OCI-LY7 (cell line): ENCODE results near the gene NR2E1. TPM values are rescaled to one million over a fixed set of nuclear protein-coding genes. Genes with fewer than 3 reads are reported as not detected.

Source experiments
- BruUV-seq: library from RNA; stranded (reverse); fragments of 400-500 nt; replicated peaks from 2 replicates; lab custom pipeline; 2021; lab: Mats Ljungman, UMichigan
- CTCF ChIA-PET: fragments of 300-600 bp; sonication (Branson Sonifier 250); formaldehyde crosslinking; loops from one replicate; lab custom pipeline; 2022; ENCODE audit warnings: antibody characterized with exemption; ENCODE audit not compliant: unreplicated experiment; lab: Charles Lee
- POLR2A ChIA-PET: fragments of 300-600 bp; sonication (Branson Sonifier 250); formaldehyde crosslinking; loops from one replicate; lab custom pipeline; 2022; ENCODE audit warnings: antibody characterized with exemption; lab: Charles Lee
- DNase-seq: peaks from one replicate; pipeline ENCODE4 v3.0.0-alpha.2; 2015; ENCODE audit warnings: low spot score
- H2AFZ ChIP-seq: fragments of 200-600 bp; sonication (generic), shearing (Covaris generic); 2 replicates; pipeline ENCODE4 v1.6.1; 2014; ENCODE audit warnings: mild to moderate bottlenecking, antibody characterized with exemption, low read length, moderate library complexity
- H3K27ac ChIP-seq: fragments of 200-600 bp; sonication (generic); 2 replicates; pipeline ENCODE4 v1.5.1; 2014; ENCODE audit warnings: mixed run types, low read depth, mild to moderate bottlenecking, moderate library complexity, low read length, inconsistent platforms; ENCODE audit not compliant: poor library complexity, severe bottlenecking
- H3K36me3 ChIP-seq: fragments of 200-600 bp; sonication (generic); 2 replicates; pipeline ENCODE4 v1.6.1; 2014; ENCODE audit warnings: mild to moderate bottlenecking, antibody characterized with exemption, low read length, moderate library complexity, mixed read lengths; ENCODE audit not compliant: insufficient read depth
- H3K4me1 ChIP-seq: fragments of 200-600 bp; sonication (generic); 2 replicates; pipeline ENCODE4 v1.5.1; 2014; ENCODE audit warnings: mild to moderate bottlenecking, low read length; ENCODE audit not compliant: insufficient read depth, poor library complexity, severe bottlenecking
- H3K4me2 ChIP-seq: fragments of 200-600 bp; sonication (generic); 2 replicates; pipeline ENCODE4 v1.6.1; 2014; ENCODE audit warnings: mild to moderate bottlenecking, low read length
- H3K4me3 ChIP-seq: fragments of 200-600 bp; sonication (generic); 2 replicates; pipeline ENCODE4 v1.5.1; 2014; ENCODE audit warnings: mild to moderate bottlenecking, low read depth, low read length; ENCODE audit not compliant: poor library complexity, severe bottlenecking
- H3K79me2 ChIP-seq: fragments of 200-600 bp; sonication (generic); 2 replicates; pipeline ENCODE4 v1.6.1; 2016; ENCODE audit warnings: low read depth, mild to moderate bottlenecking, low read length, moderate library complexity, mixed read lengths; ENCODE audit not compliant: insufficient read depth
- H3K9me2 ChIP-seq: fragments of 200-600 bp; sonication (generic); 2 replicates; pipeline ENCODE4 v1.6.1; 2016; ENCODE audit warnings: mild to moderate bottlenecking, low read length, mixed read lengths; ENCODE audit not compliant: insufficient read depth
- H3K9me3 ChIP-seq: fragments of 200-600 bp; sonication (generic); 2 replicates; pipeline ENCODE4 v1.6.1; 2014; ENCODE audit warnings: mild to moderate bottlenecking, mixed run types, low read length, mixed read lengths
- H4K20me1 ChIP-seq: fragments of 200-600 bp; sonication (generic); 2 replicates; pipeline ENCODE4 v1.6.1; 2014; ENCODE audit warnings: mild to moderate bottlenecking, antibody characterized with exemption, low read length, moderate library complexity, mixed read lengths; ENCODE audit not compliant: insufficient read depth
- EZH2phosphoT487 ChIP-seq: fragments of 200-600 bp; sonication (generic); IDR thresholded peaks from 2 replicates; pipeline ENCODE4 v1.6.1; 2018; ENCODE audit warnings: low read depth, borderline replicate concordance, mild to moderate bottlenecking, mixed run types, antibody characterized with exemption, low read length, moderate library complexity, mixed read lengths
- intact Hi-C: fragments of 100-400 bp; cut with micrococcal nuclease; formaldehyde crosslinking; loops from one replicate; pipeline ENCODE4 v1.10.0; 2022; ENCODE audit not compliant: unreplicated experiment
- total RNA-seq, 2 experiments: library from RNA; depleted of rRNA in 1 of 2; stranded (reverse); fragments of >200 nt in 1 of 2; shearing (Covaris generic) in 1 of 2; gene quantifications; 2 replicates each; pipeline ENCODE4 v1.2.3, GENCODE V29; 2014 to 2022
- TF ChIP-seq, protein P1 (sequence below): fragments of 200-600 bp; sonication (generic); conservative IDR thresholded peaks from 2 replicates; pipeline ENCODE4 v1.5.1; 2014; ENCODE audit warnings: mild to moderate bottlenecking, antibody characterized with exemption, low read length, moderate library complexity, mixed read lengths

Gene NR2E1
- total RNA-seq, 2 experiments from 2014 or later = not detected

DNA sequence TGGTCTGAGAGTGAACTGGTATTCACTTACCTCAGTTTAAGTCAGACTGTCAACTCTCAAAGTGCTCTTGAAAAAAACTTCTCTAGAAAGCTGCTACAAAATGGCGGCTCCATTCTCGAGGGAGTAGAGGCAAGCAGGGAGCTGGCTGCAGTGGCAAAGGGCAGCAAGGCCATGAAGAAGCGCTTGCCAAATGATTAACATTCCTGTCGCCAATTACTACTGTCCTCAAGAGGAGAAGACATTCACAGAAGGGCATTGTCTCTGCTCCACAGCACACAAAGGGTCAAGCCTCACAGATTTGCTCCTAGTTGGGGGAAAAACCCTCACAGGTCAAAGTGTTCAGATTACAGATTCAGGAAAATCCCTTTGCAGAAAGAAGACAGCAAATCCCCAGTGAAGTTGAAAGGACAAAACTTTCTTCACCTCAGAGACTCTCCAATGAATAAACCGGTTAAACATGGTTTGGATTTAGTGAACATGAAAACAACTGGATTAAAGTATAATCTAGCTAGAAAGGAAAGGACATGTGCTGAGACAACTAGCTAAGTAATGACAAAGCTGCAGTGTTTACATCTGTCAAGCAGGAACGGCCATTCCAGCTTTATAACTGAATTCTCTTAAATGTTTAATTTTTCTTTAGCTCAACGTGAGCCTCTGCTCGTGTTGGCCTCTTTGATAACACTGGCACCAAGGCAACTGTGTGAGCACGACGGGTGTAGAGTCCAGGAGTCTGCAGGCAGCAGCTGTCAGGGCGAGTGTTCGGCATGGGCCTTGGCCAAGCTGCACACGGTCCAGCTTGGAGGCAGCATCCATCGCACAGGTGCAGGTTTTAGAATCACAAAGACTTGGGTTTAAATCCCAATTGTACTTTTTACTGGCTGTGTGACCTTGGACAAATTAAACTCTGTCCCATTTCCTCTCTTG is 37.6 kb downstream of the NR2E1 start:
- H3K9me2 ChIP-seq = no peaks in the 10 kb centered on the region
- TF ChIP-seq EZH2phosphoT487 = no peak
- TF ChIP-seq, protein P1, sequence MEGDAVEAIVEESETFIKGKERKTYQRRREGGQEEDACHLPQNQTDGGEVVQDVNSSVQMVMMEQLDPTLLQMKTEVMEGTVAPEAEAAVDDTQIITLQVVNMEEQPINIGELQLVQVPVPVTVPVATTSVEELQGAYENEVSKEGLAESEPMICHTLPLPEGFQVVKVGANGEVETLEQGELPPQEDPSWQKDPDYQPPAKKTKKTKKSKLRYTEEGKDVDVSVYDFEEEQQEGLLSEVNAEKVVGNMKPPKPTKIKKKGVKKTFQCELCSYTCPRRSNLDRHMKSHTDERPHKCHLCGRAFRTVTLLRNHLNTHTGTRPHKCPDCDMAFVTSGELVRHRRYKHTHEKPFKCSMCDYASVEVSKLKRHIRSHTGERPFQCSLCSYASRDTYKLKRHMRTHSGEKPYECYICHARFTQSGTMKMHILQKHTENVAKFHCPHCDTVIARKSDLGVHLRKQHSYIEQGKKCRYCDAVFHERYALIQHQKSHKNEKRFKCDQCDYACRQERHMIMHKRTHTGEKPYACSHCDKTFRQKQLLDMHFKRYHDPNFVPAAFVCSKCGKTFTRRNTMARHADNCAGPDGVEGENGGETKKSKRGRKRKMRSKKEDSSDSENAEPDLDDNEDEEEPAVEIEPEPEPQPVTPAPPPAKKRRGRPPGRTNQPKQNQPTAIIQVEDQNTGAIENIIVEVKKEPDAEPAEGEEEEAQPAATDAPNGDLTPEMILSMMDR = no peak
- ChIA-PET CTCF (no interaction called here), POLR2A (interaction anchor here (0.6 kb wide), 2 partner anchors 10 to 13 kb away, joined by 3 to 4 read pairs; no protein-coding TSS in a partner anchor)
- no peak overlapping the region for H3K27ac ChIP-seq
- H3K4me3 ChIP-seq = no peak overlapping the region
- intact Hi-C loops = no loop called here
- no peaks in the 10 kb centered on the region for H3K79me2 ChIP-seq
- no peaks in the 10 kb centered on the region for H4K20me1 ChIP-seq
- no peak overlapping the region for H2AFZ ChIP-seq
- H3K4me1 ChIP-seq = no peaks in the 10 kb centered on the region
- BruUV-seq = no TSS peak
- H3K9me3 ChIP-seq = no peaks in the 10 kb centered on the region
- H3K4me2 ChIP-seq = no peak overlapping the region
- DNase-seq = no peak
- H3K36me3 ChIP-seq = peaks cover 12% of the 10 kb centered on the region; the same call in 1 of the 2 replicates

DNA sequence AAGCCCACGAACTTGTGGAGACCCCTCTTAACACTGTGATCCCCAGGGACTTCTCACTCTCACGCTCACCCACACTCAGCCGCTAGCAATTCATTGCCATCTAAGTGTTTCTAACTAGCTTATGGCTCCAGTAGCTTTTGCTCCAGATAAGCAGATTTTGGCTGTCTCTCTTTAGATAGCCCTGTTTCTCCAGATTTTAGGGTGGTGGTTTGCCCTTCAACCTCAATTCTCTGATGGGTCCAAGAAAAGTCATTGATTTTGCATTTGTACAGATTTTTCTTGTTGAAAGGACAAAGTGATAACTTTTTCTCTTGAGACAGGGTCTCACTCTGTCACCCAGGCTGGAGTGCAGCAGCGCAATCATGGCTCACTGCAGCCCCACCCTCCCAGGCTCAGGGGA is 41.2 kb downstream of the NR2E1 start:
- TF ChIP-seq, protein P1 = no peak
- no peak for TF ChIP-seq EZH2phosphoT487
- Histone ChIP-seq H3K9me2 (no peaks in the 10 kb centered on the region), H3K4me2 (no peak overlapping the region), H3K4me1 (no peaks in the 10 kb centered on the region), H3K79me2 (no peaks in the 10 kb centered on the region), H2AFZ (no peak overlapping the region), H3K9me3 (no peaks in the 10 kb centered on the region), H3K27ac (no peak overlapping the region), H3K36me3 (peaks cover 40% of the 10 kb centered on the region; the same call in 1 of the 2 replicates), H3K4me3 (no peak overlapping the region), H4K20me1 (no peaks in the 10 kb centered on the region)
- no peak for DNase-seq
- intact Hi-C loops = no loop called here
- BruUV-seq = no TSS peak
- CTCF ChIA-PET = no interaction called here
- POLR2A ChIA-PET = no interaction called here

DNA sequence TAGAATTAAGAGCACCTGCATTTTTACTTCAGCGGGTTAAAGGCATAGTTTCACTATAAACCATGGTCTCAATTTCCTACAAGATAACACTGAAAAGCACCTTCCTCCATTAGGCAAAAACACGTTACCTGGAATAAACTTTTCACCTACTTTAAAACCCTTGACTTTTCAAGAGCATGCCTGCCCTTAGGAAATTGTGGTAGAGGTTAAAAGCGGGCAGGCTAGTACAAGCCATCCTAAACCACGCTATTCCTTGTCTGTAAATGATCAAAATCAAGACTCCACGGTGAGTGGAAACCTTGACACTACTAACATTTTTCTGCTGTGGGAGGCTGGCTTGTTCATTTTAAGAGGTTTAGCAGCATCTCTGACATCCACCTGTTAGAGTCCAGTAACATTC is 43.9 kb downstream of the NR2E1 start:
- H3K9me3 ChIP-seq = no peaks in the 10 kb centered on the region
- no peaks in the 10 kb centered on the region for H4K20me1 ChIP-seq
- H3K4me1 ChIP-seq = no peaks in the 10 kb centered on the region
- no peak for DNase-seq
- TF ChIP-seq EZH2phosphoT487 = no peak
- TF ChIP-seq, protein P1 = no peak
- no peak overlapping the region for H3K27ac ChIP-seq
- H2AFZ ChIP-seq = no peak overlapping the region
- ChIA-PET CTCF (no interaction called here), POLR2A (no interaction called here)
- BruUV-seq = no TSS peak
- H3K4me2 ChIP-seq = no peak overlapping the region
- no peaks in the 10 kb centered on the region for H3K9me2 ChIP-seq
- H3K4me3 ChIP-seq = no peak overlapping the region
- peaks cover 7% of the 10 kb centered on the region; the same call in 1 of the 2 replicates for H3K79me2 ChIP-seq
- peaks cover 58% of the 10 kb centered on the region for H3K36me3 ChIP-seq
- intact Hi-C loops = no loop called here
